LNCAP (cell line): ENCODE data around the gene SS18L1.

Experiments
- CTCF ChIP-seq: fragments of 450-650 bp; IDR thresholded peaks from 2 replicates; pipeline ENCODE4 v1.5.1; 2017; ENCODE audit warnings: mild to moderate bottlenecking

Gene SS18L1

GRCh38 chr20:62170536-62170935, 27.0 kb downstream of the SS18L1 start:
- TF ChIP-seq CTCF: no peak

- no peak for TF ChIP-seq CTCF
Measured at GRCh38 chr20:62171245-62171644, 27.7 kb downstream of the SS18L1 start.

GRCh38 chr20:62172666-62173065, 29.1 kb downstream of the SS18L1 start:
- TF ChIP-seq CTCF: no peak

GRCh38 chr20:62174021-62174804, 30.6 kb downstream of the SS18L1 start:
- no peak for TF ChIP-seq CTCF

- no peak for TF ChIP-seq CTCF
Measured at GRCh38 chr20:62174870-62175624, 31.5 kb downstream of the SS18L1 start.

GRCh38 chr20:62175711-62176110, 32.1 kb downstream of the SS18L1 start:
- no peak for TF ChIP-seq CTCF

- TF ChIP-seq CTCF: no peak
Measured at GRCh38 chr20:62176866-62177265, 33.3 kb downstream of the SS18L1 start.
